A673 (cell line): ENCODE measurements around the gene CHIA. TPM values are rescaled to one million over a fixed set of nuclear protein-coding genes. Genes with fewer than 3 reads are reported as not detected.

ENCODE experiments used
- Bru-seq: library from RNA; stranded (reverse); fragments of 400-500 nt; gene quantifications from one replicate; lab custom pipeline; 2021; lab: Mats Ljungman, UMichigan
- BruChase-seq, 2 experiments: library from RNA; stranded (reverse); fragments of 400-500 nt; gene quantifications; one replicate each; lab custom pipeline; 2021; lab: Mats Ljungman, UMichigan
- BruUV-seq: library from RNA; stranded (reverse); fragments of 400-500 nt; replicated peaks from 2 replicates; lab custom pipeline; 2021; lab: Mats Ljungman, UMichigan
- CTCF ChIA-PET: fragments of 300-600 bp; sonication (Branson Sonifier 250); formaldehyde crosslinking; loops from one replicate; lab custom pipeline; 2022; ENCODE audit warnings: antibody characterized with exemption; lab: Charles Lee
- POLR2A ChIA-PET: fragments of 300-600 bp; sonication (Branson Sonifier 250); formaldehyde crosslinking; loops from one replicate; lab custom pipeline; 2022; ENCODE audit warnings: antibody characterized with exemption; ENCODE audit not compliant: low non-redundant PET; lab: Charles Lee
- DNase-seq: peaks from one replicate; pipeline ENCODE4 v3.0.0-alpha.2; 2015; ENCODE audit warnings: low spot score
- H3K27ac ChIP-seq: fragments of 200-600 bp; sonication (generic); 2 replicates; pipeline ENCODE4 v1.5.1; 2016; ENCODE audit warnings: mixed run types, low read depth, mild to moderate bottlenecking, mixed read lengths, antibody characterized with exemption, low read length; ENCODE audit not compliant: poor library complexity, severe bottlenecking
- H3K27me3 ChIP-seq: fragments of 200-600 bp; sonication (generic); replicated peaks from 2 replicates; pipeline ENCODE4 v1.6.1; 2017; ENCODE audit warnings: mixed run types, low read depth, mild to moderate bottlenecking, mixed read lengths, antibody characterized with exemption, low read length; ENCODE audit not compliant: insufficient read depth, poor library complexity
- H3K36me3 ChIP-seq: fragments of 200-600 bp; sonication (generic); 2 replicates; pipeline ENCODE4 v1.6.1; 2016; ENCODE audit warnings: mixed run types, mild to moderate bottlenecking, mixed read lengths, antibody characterized with exemption, low read length; ENCODE audit not compliant: insufficient read depth, poor library complexity, severe bottlenecking
- H3K4me1 ChIP-seq: fragments of 200-600 bp; sonication (generic); 2 replicates; pipeline ENCODE4 v1.6.1; 2017; ENCODE audit warnings: mixed run types, mild to moderate bottlenecking, mixed read lengths, antibody characterized with exemption, low read length; ENCODE audit not compliant: insufficient read depth, poor library complexity, severe bottlenecking
- H3K4me3 ChIP-seq: fragments of 200-600 bp; sonication (generic); 2 replicates; pipeline ENCODE4 v1.5.1; 2016; ENCODE audit warnings: low read depth, mixed run types, mild to moderate bottlenecking, mixed read lengths, low read length; ENCODE audit not compliant: poor library complexity, severe bottlenecking
- H3K9me3 ChIP-seq: fragments of 200-600 bp; sonication (generic); 2 replicates; pipeline ENCODE4 v1.6.1; 2016; ENCODE audit warnings: mixed run types, low read depth, mild to moderate bottlenecking, mixed read lengths, antibody characterized with exemption, low read length; ENCODE audit not compliant: poor library complexity, severe bottlenecking
- EZH2 ChIP-seq: fragments of 200-600 bp; sonication (generic); IDR thresholded peaks from 2 replicates; pipeline ENCODE4 v1.6.1; 2017; ENCODE audit warnings: borderline replicate concordance, low read depth, mild to moderate bottlenecking, mixed read lengths, antibody characterized with exemption, low read length; ENCODE audit not compliant: poor library complexity, severe bottlenecking
- intact Hi-C: fragments of 100-400 bp; cut with micrococcal nuclease; formaldehyde crosslinking; loops from one replicate; pipeline ENCODE4 v1.10.0; 2022; ENCODE audit not compliant: unreplicated experiment
- long read RNA-seq: library from polyadenylated mRNA; stranded (forward); transcript quantifications from one replicate; pipeline ENCODE4 v2.0.0, GENCODE V29; 2022
- total RNA-seq: library from RNA; stranded (reverse); gene quantifications from 2 replicates; pipeline ENCODE4 v1.2.3, GENCODE V29; 2021
- TF ChIP-seq, protein P1 (sequence below): fragments of 300-800, 200-600 bp; sonication (generic); conservative IDR thresholded peaks from 2 replicates; pipeline ENCODE4 v1.5.1; 2017; ENCODE audit warnings: low read depth, mild to moderate bottlenecking, antibody characterized with exemption, low read length, moderate library complexity, mixed read lengths

The CHIA gene
- not detected in 2 replicates for total RNA-seq
- not detected for Bru-seq, nascent RNA
- not detected for BruChase-seq, experiment 1, labeled RNA remaining after a 2-hour chase
- BruChase-seq, experiment 2, labeled RNA remaining after a 6-hour chase: not detected
- long read RNA-seq: 0 reads

DNA sequence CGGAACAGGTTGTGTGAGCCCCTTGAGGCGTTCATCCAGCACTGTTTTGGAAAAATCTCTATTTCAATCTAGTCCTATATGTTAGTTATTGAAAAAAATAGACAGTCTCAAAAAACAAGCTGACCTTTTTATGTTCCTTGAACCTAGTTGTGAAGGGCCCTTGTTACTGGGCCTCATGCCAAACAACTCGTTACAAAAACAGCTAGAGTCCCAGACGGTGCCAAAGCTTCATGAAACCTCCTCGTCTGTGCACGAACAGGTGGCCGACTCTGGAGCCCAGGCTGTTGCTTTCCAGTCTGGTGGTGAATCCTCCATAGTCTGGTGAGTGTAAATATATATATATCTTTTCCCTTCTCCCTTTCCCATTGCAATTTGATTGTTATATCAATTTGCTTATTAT lies at the start of gene CHIA:
TSS of gene CHIA (plus strand) at position 222 of the 400 bp plus-strand sequence. CDS start 19,617 bp downstream, outside the sequence.
- ChIA-PET CTCF (no interaction called here), POLR2A (no interaction called here)
- intact Hi-C loops: no loop called here
- Histone ChIP-seq H3K27ac (no peak within 1 kb of the TSS), H3K9me3 (no peaks in the 10 kb centered on the region), H3K27me3 (peaks cover 57% of the 10 kb centered on the region), H3K4me3 (no peak within 1 kb of the TSS), H3K4me1 (no peaks in the 10 kb centered on the region), H3K36me3 (no peaks in the 10 kb centered on the region)
- no TSS peak for BruUV-seq
- TF ChIP-seq, protein P1, sequence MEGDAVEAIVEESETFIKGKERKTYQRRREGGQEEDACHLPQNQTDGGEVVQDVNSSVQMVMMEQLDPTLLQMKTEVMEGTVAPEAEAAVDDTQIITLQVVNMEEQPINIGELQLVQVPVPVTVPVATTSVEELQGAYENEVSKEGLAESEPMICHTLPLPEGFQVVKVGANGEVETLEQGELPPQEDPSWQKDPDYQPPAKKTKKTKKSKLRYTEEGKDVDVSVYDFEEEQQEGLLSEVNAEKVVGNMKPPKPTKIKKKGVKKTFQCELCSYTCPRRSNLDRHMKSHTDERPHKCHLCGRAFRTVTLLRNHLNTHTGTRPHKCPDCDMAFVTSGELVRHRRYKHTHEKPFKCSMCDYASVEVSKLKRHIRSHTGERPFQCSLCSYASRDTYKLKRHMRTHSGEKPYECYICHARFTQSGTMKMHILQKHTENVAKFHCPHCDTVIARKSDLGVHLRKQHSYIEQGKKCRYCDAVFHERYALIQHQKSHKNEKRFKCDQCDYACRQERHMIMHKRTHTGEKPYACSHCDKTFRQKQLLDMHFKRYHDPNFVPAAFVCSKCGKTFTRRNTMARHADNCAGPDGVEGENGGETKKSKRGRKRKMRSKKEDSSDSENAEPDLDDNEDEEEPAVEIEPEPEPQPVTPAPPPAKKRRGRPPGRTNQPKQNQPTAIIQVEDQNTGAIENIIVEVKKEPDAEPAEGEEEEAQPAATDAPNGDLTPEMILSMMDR: no peak
- no peak for DNase-seq

DNA sequence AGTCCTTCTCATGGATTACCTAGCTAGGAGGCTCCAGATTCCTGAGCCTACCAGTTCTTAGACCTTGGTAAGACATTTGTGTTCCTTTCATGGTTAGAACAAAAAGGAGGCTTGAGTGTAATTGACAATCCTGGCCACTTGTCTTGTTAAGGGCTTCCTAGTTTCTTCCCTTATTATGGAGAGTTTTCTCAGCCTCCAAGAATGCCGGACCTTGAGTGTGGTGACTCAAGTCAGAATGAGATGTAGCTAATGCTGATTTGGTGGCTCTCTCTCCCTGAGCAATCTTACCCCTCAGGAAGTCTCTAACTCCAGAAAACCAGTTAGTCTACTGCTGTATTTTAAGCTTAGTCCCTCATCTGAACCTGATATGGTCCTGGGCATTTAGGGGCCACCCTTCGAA lies 48.9 kb upstream of the CHIA start:
- H3K4me1 ChIP-seq: no peaks in the 10 kb centered on the region
- intact Hi-C loops: no loop called here
- H3K4me3 ChIP-seq: no peak overlapping the region
- TF ChIP-seq, protein P1: no peak
- no peak for TF ChIP-seq EZH2
- no peaks in the 10 kb centered on the region for H3K36me3 ChIP-seq
- ChIA-PET POLR2A (no interaction called here), CTCF (interaction anchor here (2.1 kb wide), 1 partner anchor 19 kb away, joined by 8 read pairs; no protein-coding TSS in a partner anchor)
- no TSS peak for BruUV-seq
- no peaks in the 10 kb centered on the region for H3K9me3 ChIP-seq
- no peak for DNase-seq
- H3K27me3 ChIP-seq: peaks cover 6% of the 10 kb centered on the region
- H3K27ac ChIP-seq: no peak overlapping the region

DNA sequence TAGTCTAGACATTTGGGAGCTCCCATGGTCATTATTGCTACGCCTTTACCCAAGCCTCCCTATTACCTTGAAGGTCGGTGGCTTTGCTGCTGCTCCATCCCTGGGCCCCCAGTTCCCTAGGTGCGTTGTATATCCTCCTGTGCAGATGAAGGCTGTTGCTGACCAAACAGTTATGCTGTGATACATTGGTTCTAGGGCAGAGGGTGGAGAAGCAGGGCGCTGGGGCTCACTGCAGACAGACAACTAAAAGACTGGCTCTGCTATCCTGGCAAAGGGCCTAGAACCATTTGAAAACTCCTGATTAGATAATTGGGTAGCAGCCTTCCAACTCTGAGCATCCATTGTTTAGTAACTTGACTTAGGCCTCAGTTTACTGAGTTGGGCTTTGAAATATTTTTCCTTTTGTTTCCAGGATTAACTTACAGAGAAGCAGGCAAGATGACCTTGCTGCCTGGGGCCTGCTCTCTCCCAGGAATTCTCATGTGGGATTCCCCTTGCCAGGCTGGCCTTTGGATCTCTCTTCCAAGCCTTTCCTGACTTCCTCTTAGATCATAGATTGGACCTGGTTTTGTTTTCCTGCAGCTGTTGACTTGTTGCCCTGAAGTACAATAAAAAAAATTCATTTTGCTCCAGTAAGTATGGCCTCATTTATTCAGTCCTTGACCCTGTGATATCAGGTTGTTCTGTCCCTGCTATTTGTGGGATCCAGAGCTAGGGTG lies 47.7 kb upstream of the CHIA start:
- TF ChIP-seq, protein P1: no peak
- TF ChIP-seq EZH2: no peak
- POLR2A ChIA-PET: no interaction called here
- CTCF ChIA-PET: no interaction called here
- peaks cover 3% of the 10 kb centered on the region for H3K27me3 ChIP-seq
- H3K9me3 ChIP-seq: no peaks in the 10 kb centered on the region
- intact Hi-C loops: no loop called here
- no peaks in the 10 kb centered on the region for H3K4me1 ChIP-seq
- no TSS peak for BruUV-seq
- DNase-seq: no peak
- no peaks in the 10 kb centered on the region for H3K36me3 ChIP-seq
- no peak overlapping the region for H3K27ac ChIP-seq
- H3K4me3 ChIP-seq: no peak overlapping the region
